ENCODE measurements around the gene SLC7A14.

SLC7A14 gene

DNA sequence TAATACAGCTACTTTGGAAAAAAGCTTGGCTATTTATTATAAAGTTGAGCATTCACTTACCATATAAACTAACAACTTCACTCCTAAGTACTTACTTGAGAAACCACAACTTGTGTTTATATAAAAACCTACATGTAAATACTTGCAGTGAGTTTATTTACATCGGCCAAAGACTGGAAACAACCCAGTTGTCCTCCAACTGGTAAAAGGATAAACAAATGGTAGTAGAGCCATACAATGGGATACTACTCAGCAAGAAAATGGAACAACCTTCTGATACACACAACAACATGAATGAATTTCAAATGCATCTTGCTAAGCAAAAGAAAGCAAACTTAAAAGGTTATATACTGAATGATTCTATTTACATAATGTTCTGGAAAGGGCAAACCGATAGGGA is 63.7 kb downstream of the SLC7A14 start:
- TF ChIP-seq, protein P1, sequence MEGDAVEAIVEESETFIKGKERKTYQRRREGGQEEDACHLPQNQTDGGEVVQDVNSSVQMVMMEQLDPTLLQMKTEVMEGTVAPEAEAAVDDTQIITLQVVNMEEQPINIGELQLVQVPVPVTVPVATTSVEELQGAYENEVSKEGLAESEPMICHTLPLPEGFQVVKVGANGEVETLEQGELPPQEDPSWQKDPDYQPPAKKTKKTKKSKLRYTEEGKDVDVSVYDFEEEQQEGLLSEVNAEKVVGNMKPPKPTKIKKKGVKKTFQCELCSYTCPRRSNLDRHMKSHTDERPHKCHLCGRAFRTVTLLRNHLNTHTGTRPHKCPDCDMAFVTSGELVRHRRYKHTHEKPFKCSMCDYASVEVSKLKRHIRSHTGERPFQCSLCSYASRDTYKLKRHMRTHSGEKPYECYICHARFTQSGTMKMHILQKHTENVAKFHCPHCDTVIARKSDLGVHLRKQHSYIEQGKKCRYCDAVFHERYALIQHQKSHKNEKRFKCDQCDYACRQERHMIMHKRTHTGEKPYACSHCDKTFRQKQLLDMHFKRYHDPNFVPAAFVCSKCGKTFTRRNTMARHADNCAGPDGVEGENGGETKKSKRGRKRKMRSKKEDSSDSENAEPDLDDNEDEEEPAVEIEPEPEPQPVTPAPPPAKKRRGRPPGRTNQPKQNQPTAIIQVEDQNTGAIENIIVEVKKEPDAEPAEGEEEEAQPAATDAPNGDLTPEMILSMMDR (IDR thresholded peaks at IDR 0.05) = no peak

DNA sequence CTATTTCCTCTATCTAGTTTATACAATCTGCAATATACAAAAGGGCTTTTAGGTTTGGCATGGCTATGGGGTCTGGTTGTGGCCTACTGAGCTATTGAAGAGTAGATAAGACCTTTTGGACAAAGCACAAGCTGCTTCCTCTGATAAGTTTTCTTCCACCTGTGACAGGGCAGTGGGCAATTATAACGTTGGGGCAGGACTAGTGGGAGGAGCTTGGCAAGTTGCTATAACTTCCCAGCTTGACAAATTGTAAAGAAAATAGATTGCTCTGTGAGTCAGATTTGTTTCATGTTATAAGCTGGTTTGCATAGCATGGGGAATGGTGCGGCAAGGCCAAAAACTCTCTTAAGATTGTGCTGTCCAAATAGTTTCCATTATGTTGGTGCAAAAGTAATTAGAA is 64.9 kb downstream of the SLC7A14 start:
- TF ChIP-seq, protein P1 (IDR thresholded peaks at IDR 0.05) = no peak

- TF ChIP-seq, protein P1 (IDR thresholded peaks at IDR 0.05) = no peak
Measured at GRCh38 chr3:170517242-170517945, 68.5 kb downstream of the SLC7A14 start.

DNA sequence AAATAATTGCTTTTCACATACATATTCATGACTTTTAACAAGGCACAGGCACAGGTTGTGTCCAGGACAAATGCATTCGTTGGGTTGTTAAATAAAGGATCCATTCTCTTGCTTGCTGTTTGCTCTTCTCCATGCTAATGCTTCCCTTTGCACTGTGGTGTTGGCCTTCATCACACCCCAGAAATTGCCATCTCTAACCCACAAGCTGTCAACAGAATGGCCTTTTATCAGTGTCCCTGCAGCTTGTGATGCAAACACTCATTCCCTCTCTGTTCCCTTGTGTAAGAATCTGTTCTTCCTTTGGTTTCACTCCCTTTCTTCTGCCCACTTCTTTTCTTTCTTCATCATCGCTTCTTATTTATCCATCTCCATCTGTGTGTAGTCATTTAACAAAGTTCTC is 72.2 kb downstream of the SLC7A14 start:
- TF ChIP-seq, protein P1 (IDR thresholded peaks at IDR 0.05) = no peak

DNA sequence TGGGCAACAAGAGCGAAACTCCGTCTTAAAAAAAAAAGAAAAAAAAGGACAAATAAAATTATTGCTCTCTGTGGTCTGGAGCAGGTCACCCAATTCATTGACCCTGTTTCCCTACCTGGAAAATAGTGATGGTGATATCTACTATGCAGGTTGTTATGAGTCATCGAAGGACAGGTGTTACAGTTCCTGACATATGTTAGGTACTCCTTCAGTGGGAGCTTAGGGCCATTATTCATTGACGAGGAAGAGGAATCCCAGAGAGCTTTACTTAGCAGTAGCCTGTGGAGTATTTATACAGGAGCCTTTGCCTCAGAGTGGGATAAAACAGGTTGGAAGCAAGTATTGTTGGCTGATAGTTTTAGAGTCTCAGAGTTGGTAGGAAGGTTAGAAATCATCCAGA is 74.5 kb downstream of the SLC7A14 start:
- TF ChIP-seq, protein P1 (IDR thresholded peaks at IDR 0.05) = no peak

- TF ChIP-seq, protein P1 (IDR thresholded peaks at IDR 0.05) = no peak
Measured at GRCh38 chr3:170508839-170509238, 77.0 kb downstream of the SLC7A14 start.

DNA sequence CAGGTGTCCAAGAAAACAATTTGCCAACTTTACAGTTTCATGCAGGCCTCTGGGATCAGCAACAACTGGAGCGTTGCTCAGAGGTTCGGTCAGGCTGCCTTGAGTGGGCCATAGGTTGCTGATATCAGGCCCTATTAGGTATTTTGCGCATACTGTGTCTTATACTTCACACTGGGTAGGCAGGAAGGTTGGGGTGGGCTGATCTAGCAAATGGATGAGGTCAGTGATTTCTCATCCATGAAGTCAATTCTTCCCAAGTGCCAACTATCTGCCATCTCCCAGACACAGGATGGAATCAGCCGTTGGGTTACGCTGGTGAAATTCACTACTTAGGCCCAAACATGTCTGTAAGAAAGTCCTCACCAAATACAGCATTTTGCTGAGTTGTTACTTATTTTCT is 77.6 kb downstream of the SLC7A14 start:
- TF ChIP-seq, protein P1 (IDR thresholded peaks at IDR 0.05) = no peak

GRCh38 chr3:170507063-170507462 is 78.8 kb downstream of the SLC7A14 start:
- TF ChIP-seq, protein P1 (IDR thresholded peaks at IDR 0.05) = no peak

Measured in LNCAP (cell line).